GM19372 (cell line): Measurements from ENCODE around the gene DUOX1.
"Not testable (repeated sequence)": the region's sequence is repeated elsewhere in the genome, so short reads cannot be mapped to it uniquely, and the experiment has no call there.

Experiments used
- ATAC-seq: cut with Tn5 transposase; IDR thresholded peaks from one replicate; pipeline ENCODE4 v1.9.1; 2021; ENCODE audit warnings: mild to moderate bottlenecking, low read depth, moderate library complexity; ENCODE audit not compliant: unreplicated experiment

The DUOX1 gene

GRCh38 chr15:45120081-45120972 is 9.5 kb upstream of the DUOX1 start:
- ATAC-seq, result no peak

GRCh38 chr15:45121020-45121419 is 8.8 kb upstream of the DUOX1 start:
- no peak for ATAC-seq

- no peak for ATAC-seq
Measured at GRCh38 chr15:45121706-45122417, 7.9 kb upstream of the DUOX1 start.

- no peak for ATAC-seq
Measured at GRCh38 chr15:45122719-45123118, 7.1 kb upstream of the DUOX1 start.

- no peak for ATAC-seq
Measured at GRCh38 chr15:45123397-45123796, 6.4 kb upstream of the DUOX1 start.

GRCh38 chr15:45126535-45127158 is 3.1 kb upstream of the DUOX1 start:
- no peak for ATAC-seq

- no peak for ATAC-seq
Measured at GRCh38 chr15:45128971-45129639, 689 bp upstream of the DUOX1 start.

- ATAC-seq, result no peak
Measured at GRCh38 chr15:45130291-45131000, 652 bp downstream of the DUOX1 start.

- ATAC-seq, result no peak
Measured at GRCh38 chr15:45131510-45131909, 1.7 kb downstream of the DUOX1 start.

- no peak for ATAC-seq
Measured at GRCh38 chr15:45132844-45133560, 3.2 kb downstream of the DUOX1 start.

GRCh38 chr15:45133561-45133920 is 3.7 kb downstream of the DUOX1 start:
- no peak for ATAC-seq

GRCh38 chr15:45134046-45134445 is 4.3 kb downstream of the DUOX1 start:
- ATAC-seq, result no peak

GRCh38 chr15:45134682-45135604 is 5.1 kb downstream of the DUOX1 start:
- no peak for ATAC-seq

- ATAC-seq, result not testable (repeated sequence)
Measured at GRCh38 chr15:45135705-45136377, 6.0 kb downstream of the DUOX1 start.

- ATAC-seq, result no peak
Measured at GRCh38 chr15:45136378-45136764, 6.6 kb downstream of the DUOX1 start.

GRCh38 chr15:45137703-45138102 is 7.9 kb downstream of the DUOX1 start:
- ATAC-seq, result no peak

GRCh38 chr15:45138814-45139765 is 9.3 kb downstream of the DUOX1 start:
- ATAC-seq, result no peak
